NT2/D1 (cell line): ENCODE results near the gene FAM234B.

Experiments
- SUZ12 ChIP-seq: IDR thresholded peaks from 2 replicates; pipeline ENCODE4 v1.6.1; 2011; ENCODE audit not compliant: insufficient read length, insufficient read depth; ENCODE audit errors: extremely low read depth
- YY1 ChIP-seq: IDR thresholded peaks from 2 replicates; pipeline ENCODE4 v1.6.1; 2011; ENCODE audit not compliant: insufficient read length, insufficient read depth
- ZNF274 ChIP-seq: IDR thresholded peaks from 2 replicates; pipeline ENCODE4 v1.6.1; 2011; ENCODE audit warnings: mild to moderate bottlenecking, low read depth, low read length

GRCh38 chr12:13093191-13093847, 49.1 kb downstream of the FAM234B start:
- TF ChIP-seq SUZ12 (no peak), ZNF274 (no peak), YY1 (no peak)
